Endothelial cell (in vitro differentiated cells): ENCODE data around the gene C13orf46. TPM values are rescaled to one million over a fixed set of nuclear protein-coding genes. Genes with fewer than 3 reads are reported as not detected.

Source experiments
- DNase-seq: peaks from one replicate; pipeline ENCODE4 v3.0.0; 2021; ENCODE audit warnings: low spot score
- H3K27ac Mint-ChIP-seq: one replicate; pipeline ENCODE4 v1.8.0; 2021; ENCODE audit warnings: mixed read lengths, inconsistent platforms; ENCODE audit not compliant: unreplicated experiment
- H3K27me3 Mint-ChIP-seq: one replicate; pipeline ENCODE4 v1.8.0; 2021; ENCODE audit warnings: mild to moderate bottlenecking, moderate library complexity, mixed read lengths, inconsistent platforms; ENCODE audit not compliant: unreplicated experiment
- H3K36me3 Mint-ChIP-seq: one replicate; pipeline ENCODE4 v1.8.0; 2021; ENCODE audit warnings: mild to moderate bottlenecking, low read depth, mixed read lengths, inconsistent platforms; ENCODE audit not compliant: unreplicated experiment
- H3K4me1 Mint-ChIP-seq: one replicate; pipeline ENCODE4 v1.8.0; 2021; ENCODE audit warnings: mild to moderate bottlenecking, mixed read lengths, inconsistent platforms; ENCODE audit not compliant: unreplicated experiment
- H3K4me3 Mint-ChIP-seq: one replicate; pipeline ENCODE4 v1.8.0; 2021; ENCODE audit warnings: mild to moderate bottlenecking, mixed read lengths, inconsistent platforms; ENCODE audit not compliant: unreplicated experiment
- H3K9me3 Mint-ChIP-seq: one replicate; pipeline ENCODE4 v1.8.0; 2021; ENCODE audit warnings: mixed read lengths, inconsistent platforms; ENCODE audit not compliant: unreplicated experiment
- CTCF ChIP-seq: fragments of 200-600 bp; sonication (generic); IDR thresholded peaks from one replicate; pipeline ENCODE4 v1.5.0; 2021; ENCODE audit warnings: antibody characterized with exemption; ENCODE audit not compliant: unreplicated experiment
- total RNA-seq: library from RNA; stranded (reverse); fragmentation: NEBNext Ultra II Directional; extraction: Animal tissue kit (Norgen Biotek cat#: 25700); gene quantifications from one replicate; pipeline ENCODE4 v1.2.1, GENCODE V29; 2021; ENCODE audit not compliant: unreplicated experiment

C13orf46 gene
- total RNA-seq, 1 donor from 2014 or later = 1.5 TPM

- no peak for DNase-seq
- peaks cover 5% of the 10 kb centered on the region for H3K9me3 Mint-ChIP-seq
- H3K27me3 Mint-ChIP-seq = peaks cover 15% of the 10 kb centered on the region
- no peak for TF ChIP-seq CTCF
- H3K4me3 Mint-ChIP-seq = peak overlapping the region; percentile 59
- no peak overlapping the region for H3K27ac Mint-ChIP-seq
- H3K4me1 Mint-ChIP-seq = peaks cover 3% of the 10 kb centered on the region
- peaks cover 43% of the 10 kb centered on the region for H3K36me3 Mint-ChIP-seq
Measured at GRCh38 chr13:113976711-113977684, 3.1 kb upstream of the C13orf46 start.

- Mint-ChIP-seq H3K4me1 (peaks cover 3% of the 10 kb centered on the region), H3K27me3 (peaks cover 11% of the 10 kb centered on the region), H3K4me3 (no peak overlapping the region), H3K9me3 (peaks cover 3% of the 10 kb centered on the region), H3K27ac (no peak overlapping the region), H3K36me3 (peaks cover 35% of the 10 kb centered on the region)
- TF ChIP-seq CTCF = no peak
- DNase-seq = no peak
Measured at GRCh38 chr13:113975416-113975815, 1.5 kb upstream of the C13orf46 start.

GRCh38 chr13:113974304-113975281 is 717 bp upstream of the C13orf46 start:
- no peaks in the 10 kb centered on the region for H3K9me3 Mint-ChIP-seq
- TF ChIP-seq CTCF = no peak
- no peaks in the 10 kb centered on the region for H3K4me1 Mint-ChIP-seq
- no peak for DNase-seq
- H3K27ac Mint-ChIP-seq = no peak overlapping the region
- peaks cover 28% of the 10 kb centered on the region for H3K36me3 Mint-ChIP-seq
- H3K4me3 Mint-ChIP-seq = no peak overlapping the region
- H3K27me3 Mint-ChIP-seq = peaks cover 7% of the 10 kb centered on the region

- no peak for DNase-seq
- Mint-ChIP-seq H3K4me3 (no peak overlapping the region), H3K4me1 (no peaks in the 10 kb centered on the region), H3K27me3 (peaks cover 11% of the 10 kb centered on the region), H3K36me3 (peaks cover 20% of the 10 kb centered on the region), H3K27ac (no peak overlapping the region), H3K9me3 (no peaks in the 10 kb centered on the region)
- TF ChIP-seq CTCF = no peak
Measured at GRCh38 chr13:113972451-113973217, 1.2 kb downstream of the C13orf46 start.
